GM10266 (cell line): ENCODE results near the gene IFNL2.
"Not testable (repeated sequence)": the region's sequence is repeated elsewhere in the genome, so short reads cannot be mapped to it uniquely, and the experiment has no call there.

Experiments used
- DNase-seq: peaks from one replicate; pipeline ENCODE4 v3.0.0; 2012; ENCODE audit errors: extremely low spot score
- TF ChIP-seq, protein P1 (sequence below): IDR thresholded peaks from 2 replicates; pipeline ENCODE4 v1.5.1; 2012; ENCODE audit warnings: mild to moderate bottlenecking, low read depth; ENCODE audit not compliant: control insufficient read depth, insufficient read depth; ENCODE audit errors: missing control alignments

IFNL2 gene

DNA sequence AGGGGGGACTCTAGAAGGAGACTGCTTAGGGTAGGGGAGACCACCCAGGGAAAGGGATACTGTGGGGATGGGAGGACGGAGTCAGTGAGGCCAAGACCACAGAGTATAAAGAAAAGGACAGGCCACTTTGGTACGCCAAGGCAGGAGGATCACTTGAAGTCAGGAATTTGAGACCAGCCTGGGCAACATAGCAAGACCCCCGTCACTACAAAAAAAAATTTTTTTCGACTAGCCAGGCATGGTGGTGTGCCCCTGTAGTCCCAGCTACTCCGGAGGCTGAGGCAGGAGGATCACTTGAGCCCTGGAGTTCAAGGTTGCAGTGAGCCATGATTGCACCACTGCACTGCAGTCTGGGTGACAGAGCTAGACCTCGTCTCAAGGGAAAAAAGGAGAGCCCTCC, 30.0 kb upstream of the IFNL2 start:
- TF ChIP-seq, protein P1, sequence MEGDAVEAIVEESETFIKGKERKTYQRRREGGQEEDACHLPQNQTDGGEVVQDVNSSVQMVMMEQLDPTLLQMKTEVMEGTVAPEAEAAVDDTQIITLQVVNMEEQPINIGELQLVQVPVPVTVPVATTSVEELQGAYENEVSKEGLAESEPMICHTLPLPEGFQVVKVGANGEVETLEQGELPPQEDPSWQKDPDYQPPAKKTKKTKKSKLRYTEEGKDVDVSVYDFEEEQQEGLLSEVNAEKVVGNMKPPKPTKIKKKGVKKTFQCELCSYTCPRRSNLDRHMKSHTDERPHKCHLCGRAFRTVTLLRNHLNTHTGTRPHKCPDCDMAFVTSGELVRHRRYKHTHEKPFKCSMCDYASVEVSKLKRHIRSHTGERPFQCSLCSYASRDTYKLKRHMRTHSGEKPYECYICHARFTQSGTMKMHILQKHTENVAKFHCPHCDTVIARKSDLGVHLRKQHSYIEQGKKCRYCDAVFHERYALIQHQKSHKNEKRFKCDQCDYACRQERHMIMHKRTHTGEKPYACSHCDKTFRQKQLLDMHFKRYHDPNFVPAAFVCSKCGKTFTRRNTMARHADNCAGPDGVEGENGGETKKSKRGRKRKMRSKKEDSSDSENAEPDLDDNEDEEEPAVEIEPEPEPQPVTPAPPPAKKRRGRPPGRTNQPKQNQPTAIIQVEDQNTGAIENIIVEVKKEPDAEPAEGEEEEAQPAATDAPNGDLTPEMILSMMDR: no peak

DNA sequence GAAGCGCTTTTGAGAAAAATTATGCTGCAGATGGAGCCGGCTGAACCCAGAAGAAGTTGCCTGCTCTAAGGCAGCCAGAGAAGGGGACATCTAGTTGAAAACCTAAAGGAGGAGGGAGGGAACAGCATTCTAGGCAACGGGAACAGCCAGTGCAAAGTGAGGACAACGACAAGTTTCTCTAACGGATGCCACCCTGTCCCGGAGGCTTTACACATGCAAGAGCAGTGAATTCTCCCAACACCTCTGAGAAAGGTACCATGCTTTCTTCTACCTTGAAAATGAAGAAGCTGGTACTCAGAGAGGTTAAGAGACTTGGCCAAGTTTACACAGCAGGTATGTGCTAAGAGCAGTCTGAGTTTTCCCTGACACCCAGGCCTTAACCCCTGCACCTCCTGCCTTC, 29.3 kb upstream of the IFNL2 start:
- TF ChIP-seq, protein P1: no peak
- no peak for DNase-seq

More for the DNA sequence above, 30.0 kb upstream of the IFNL2 start:
- no peak for DNase-seq

DNA sequence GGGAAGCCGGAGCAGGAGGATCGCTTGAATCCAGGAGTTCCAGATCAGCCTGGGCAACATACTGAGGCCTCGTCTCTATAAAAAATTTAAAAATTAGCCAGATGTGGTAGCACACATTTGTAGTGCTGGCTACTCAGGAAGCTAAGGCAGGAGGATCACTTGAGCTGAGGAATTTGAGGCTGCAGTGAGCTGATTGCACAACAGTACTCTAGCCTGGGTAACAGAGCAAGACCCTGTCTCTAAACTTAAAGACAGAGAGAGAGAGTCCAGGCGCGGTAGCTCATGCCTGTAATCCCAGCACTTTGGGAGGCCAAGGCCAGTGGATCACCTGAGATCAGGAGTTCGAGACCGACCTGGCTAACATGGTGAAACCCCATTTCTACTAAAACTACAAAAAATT, 27.8 kb upstream of the IFNL2 start:
- no peak for DNase-seq
- TF ChIP-seq, protein P1: no peak

DNA sequence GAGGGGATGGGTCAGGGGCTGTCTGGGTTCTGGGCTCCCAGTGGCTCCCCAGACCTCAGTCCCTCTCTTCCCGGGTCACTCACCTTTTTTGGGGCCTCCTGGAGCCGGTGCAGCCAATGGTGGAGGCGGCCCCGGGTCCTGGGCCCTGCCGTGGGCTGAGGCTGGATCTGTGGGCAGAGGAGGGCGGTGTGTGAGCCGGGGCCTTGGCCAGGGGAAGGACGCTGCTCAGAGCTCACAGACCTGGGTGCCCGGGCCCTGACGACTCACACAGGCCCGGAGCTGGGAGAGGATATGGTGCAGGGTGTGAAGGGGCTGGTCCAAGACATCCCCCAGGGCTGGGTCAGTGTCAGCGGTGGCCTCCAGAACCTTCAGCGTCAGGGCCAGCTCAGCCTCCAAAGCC, 24.5 kb upstream of the IFNL2 start:
- DNase-seq: not testable (repeated sequence)

DNA sequence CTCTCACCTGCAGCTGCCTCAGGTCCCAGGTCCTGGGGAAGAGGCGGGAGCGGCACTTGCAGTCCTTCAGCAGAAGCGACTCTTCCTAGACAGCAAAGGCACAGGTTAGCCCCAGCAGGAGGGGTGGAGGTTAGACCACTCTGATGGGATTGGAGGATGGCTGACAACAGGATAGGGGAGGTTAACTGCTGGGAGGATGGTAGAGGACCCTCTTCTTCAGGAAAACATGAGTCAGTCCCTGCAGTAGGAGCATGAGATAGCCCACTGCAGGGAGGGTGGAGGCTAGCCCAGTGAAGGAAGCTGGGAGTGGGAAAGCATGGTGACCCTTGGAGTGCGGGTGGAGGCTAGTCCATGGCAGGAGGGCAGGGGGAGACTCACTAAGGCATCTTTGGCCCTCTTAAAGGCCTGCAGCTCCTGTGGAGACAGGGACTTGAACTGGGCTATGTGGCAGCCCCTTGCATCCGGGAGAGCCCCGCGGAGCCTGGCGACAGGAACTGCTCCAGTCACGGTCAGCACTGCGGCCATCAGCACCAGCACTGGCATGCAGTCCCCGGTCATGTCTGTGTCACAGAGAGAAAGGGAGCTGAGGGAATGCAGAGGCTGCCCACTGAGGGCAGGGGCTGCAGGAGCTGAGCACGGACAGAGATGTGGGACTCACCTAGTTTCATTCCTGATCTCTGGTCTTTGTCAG, 23.6 kb upstream of the IFNL2 start, which contains the start of gene IFNL3:
TSS of gene IFNL3 (minus strand) at position 597 of the 691 bp plus-strand sequence. CDS start at position 558, 39 bp downstream.
- DNase-seq: not testable (repeated sequence)

DNA sequence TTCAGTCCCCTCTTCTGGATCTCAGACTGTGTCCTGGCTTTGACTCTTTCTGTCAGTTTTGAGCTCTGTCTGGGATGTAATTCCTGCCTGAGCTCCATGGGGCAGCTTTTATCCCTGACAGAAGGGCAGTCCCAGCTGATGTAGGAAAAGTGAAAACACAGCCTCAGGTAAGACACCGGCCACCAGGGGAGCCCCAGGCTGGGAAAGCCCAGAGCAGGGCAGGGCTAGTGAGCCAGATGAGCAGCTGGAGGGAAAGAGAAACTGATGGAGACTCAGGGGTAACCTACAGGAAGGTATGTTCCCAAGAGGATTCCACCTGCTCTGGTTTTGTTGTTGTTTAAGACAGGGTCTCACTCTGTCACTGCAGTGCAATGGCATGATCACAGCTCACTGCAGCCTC, 23.0 kb upstream of the IFNL2 start:
- not testable (repeated sequence) for DNase-seq

DNA sequence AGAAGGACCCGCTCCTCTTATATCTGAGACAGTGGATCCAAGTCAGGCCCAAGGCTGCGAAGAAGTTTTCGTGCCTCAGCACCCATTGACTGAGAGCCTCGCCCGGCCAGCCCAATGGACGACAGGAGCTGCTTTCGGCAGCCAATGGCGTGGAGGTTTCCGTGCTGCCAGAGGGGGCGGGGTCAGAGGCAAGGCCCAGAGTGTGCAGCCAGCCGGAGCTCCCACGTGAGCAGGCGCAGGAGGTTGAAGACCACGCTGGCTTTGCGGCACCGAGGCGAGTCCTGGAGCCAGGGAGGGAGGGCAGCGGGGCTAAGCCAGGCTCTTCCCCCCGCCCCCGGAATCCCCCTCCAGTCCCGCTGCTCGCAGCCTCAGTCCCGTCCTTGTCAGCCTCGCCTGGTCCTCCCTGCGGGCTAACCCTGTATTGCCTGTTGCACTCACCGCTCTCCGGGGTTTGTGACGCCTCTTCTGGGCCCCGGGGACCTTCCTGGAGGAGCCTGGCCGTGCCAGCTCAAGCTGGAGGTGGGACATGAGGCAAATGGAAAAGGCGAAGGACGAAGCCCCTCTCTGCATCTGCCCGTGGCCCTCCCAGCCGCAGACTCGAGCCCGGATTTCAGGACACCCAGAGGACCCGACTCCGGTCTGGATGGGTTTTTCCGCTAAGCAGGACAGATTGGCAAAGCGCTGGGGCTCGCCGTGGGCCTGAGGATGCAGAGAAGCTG, 21.1 kb upstream of the IFNL2 start:
- TF ChIP-seq, protein P1: no peak
- DNase-seq: no peak

DNA sequence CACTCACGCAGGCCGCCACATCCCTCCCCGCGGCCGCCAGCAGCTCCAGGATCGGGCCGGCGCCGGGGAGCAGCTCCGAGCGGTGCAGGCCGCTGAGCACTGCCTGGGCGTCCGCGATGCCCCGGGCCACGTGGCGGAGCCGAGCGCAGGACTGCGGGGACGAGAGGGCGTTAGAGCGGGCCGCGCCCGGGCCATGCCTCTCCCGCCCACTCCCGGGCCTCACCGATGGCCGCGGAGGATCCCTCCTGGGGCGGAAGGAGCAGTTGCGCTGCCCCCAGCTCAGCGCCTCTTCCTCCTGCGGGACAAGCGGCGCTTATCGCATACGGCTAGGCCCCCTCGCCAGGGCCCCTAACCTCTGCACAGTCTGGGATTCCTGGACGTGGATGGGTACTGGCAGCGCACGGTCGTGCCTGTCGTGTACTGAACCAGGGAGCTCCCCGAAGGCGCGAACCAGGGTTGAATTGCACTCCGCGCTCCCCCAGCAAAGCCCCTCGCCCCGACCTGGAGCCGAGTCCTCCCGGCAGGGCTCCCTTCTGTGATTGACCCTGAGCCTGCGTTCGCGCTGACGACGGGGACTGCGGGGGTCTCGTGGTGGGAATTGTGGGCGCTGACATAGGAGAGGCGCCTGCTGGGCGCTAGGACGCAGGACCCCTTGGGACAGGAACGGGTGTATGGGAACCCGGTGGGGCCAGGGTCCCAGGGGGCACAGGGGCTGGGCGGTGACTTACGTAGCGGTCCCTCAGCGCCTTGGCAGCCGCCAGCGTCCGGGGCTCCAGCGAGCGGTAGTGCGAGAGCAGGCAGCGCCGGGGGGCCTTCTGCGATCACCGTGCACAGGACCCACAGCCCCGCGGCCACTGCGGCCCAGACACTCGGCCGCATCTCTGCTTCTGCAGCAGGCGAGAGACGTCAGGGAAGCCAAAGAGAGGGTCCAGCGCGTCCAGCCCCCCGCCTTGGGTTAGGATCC, 20.2 kb upstream of the IFNL2 start:
- TF ChIP-seq, protein P1: no peak
- DNase-seq: no peak
